Activated CD4-positive, CD25-positive, alpha-beta regulatory T cell treated with anti-CD3 and anti-CD28 coated beads, Interleukin-2, amount 50 U/mL, for 24 hours (primary cell): ENCODE results near the gene SF1.

ENCODE experiments used
- ATAC-seq, 2 donors: fragments of 150-1000 bp; cut with Tn5 transposase; one replicate each; pipeline ENCODE4 v1.10.0; 2021; ENCODE audit warnings: mild to moderate bottlenecking in 1 of 2, moderate library complexity in 1 of 2

Gene SF1

GRCh38 chr11:64800303-64801157 lies 22.2 kb upstream of the SF1 start:
- ATAC-seq, result no peak

GRCh38 chr11:64799623-64800302 lies 21.4 kb upstream of the SF1 start:
- ATAC-seq, result no peak

- ATAC-seq, result no peak
Measured at GRCh38 chr11:64799256-64799622, 20.9 kb upstream of the SF1 start.

- ATAC-seq, result no peak
Measured at GRCh38 chr11:64796757-64797541, 18.6 kb upstream of the SF1 start.

GRCh38 chr11:64796047-64796756 lies 17.9 kb upstream of the SF1 start:
- ATAC-seq, result no peak

- ATAC-seq, result no peak
Measured at GRCh38 chr11:64794526-64794925, 16.2 kb upstream of the SF1 start.

GRCh38 chr11:64793271-64794160 lies 15.2 kb upstream of the SF1 start:
- ATAC-seq, result no peak

- ATAC-seq, result no peak
Measured at GRCh38 chr11:64792482-64792881, 14.1 kb upstream of the SF1 start.

- ATAC-seq, result no peak
Measured at GRCh38 chr11:64791781-64792291, 13.5 kb upstream of the SF1 start.

GRCh38 chr11:64790205-64791095 lies 12.1 kb upstream of the SF1 start:
- no peak for ATAC-seq

- ATAC-seq, result no peak
Measured at GRCh38 chr11:64789331-64790204, 11.2 kb upstream of the SF1 start.

- no peak for ATAC-seq
Measured at GRCh38 chr11:64788321-64789215, 10.2 kb upstream of the SF1 start.

- peak in 1 of 2 donors; percentile 63 for ATAC-seq
Measured at GRCh38 chr11:64787526-64788320, 9.4 kb upstream of the SF1 start.

GRCh38 chr11:64786308-64786707 lies 8.0 kb upstream of the SF1 start:
- ATAC-seq, result no peak

- peak in 1 of 2 donors; percentile 27 for ATAC-seq
Measured at GRCh38 chr11:64784813-64785581, 6.7 kb upstream of the SF1 start.

GRCh38 chr11:64778223-64778472 lies 194 bp downstream of the SF1 start:
- ATAC-seq, result no peak
